HepG2 (cell line): ENCODE data around the gene GADD45G. TPM values are rescaled to one million over a fixed set of nuclear protein-coding genes. Genes with fewer than 3 reads are reported as not detected.

ENCODE experiments used
- FOXP1 ChIP-seq, 2 experiments: fragments of 450-650 bp in 1 of 2; IDR thresholded peaks; 2 replicates each; pipeline ENCODE4 v1.6.1; 2017 to 2018; ENCODE audit warnings: antibody characterized with exemption in 1 of 2
- GATA4 ChIP-seq: sonication (generic); IDR thresholded peaks from 2 replicates; pipeline ENCODE4 v1.6.1; 2016; ENCODE audit warnings: antibody characterized with exemption, low read depth, borderline replicate concordance
- GATAD2A ChIP-seq: IDR thresholded peaks from 2 replicates; pipeline ENCODE4 v1.6.1; 2016
- ISL2 ChIP-seq: sonication (generic); formaldehyde crosslinking; IDR thresholded peaks from 2 replicates; pipeline ENCODE4 v1.5.0; 2020; ENCODE audit warnings: missing genetic modification reagents
- KDM3A ChIP-seq: IDR thresholded peaks from 2 replicates; pipeline ENCODE4 v1.6.1; 2018; ENCODE audit warnings: low read depth, missing compliant biosample characterization
- MLLT10 ChIP-seq: sonication (generic); formaldehyde crosslinking; IDR thresholded peaks from 2 replicates; pipeline ENCODE4 v1.4.0; 2020; ENCODE audit warnings: missing genetic modification reagents
- MTF1 ChIP-seq: sonication (generic); formaldehyde crosslinking; IDR thresholded peaks from 2 replicates; pipeline ENCODE4 v1.5.0; 2020; ENCODE audit warnings: missing genetic modification reagents
- NCOA1 ChIP-seq: sonication (generic); formaldehyde crosslinking; IDR thresholded peaks from 2 replicates; pipeline ENCODE4 v1.9.0; 2021; ENCODE audit warnings: missing genetic modification reagents
- NCOA5 ChIP-seq: sonication (generic); formaldehyde crosslinking; IDR thresholded peaks from 2 replicates; pipeline ENCODE4 v1.4.0; 2020; ENCODE audit warnings: missing genetic modification reagents
- NFKBIZ ChIP-seq: IDR thresholded peaks from 2 replicates; pipeline ENCODE4 v1.6.1; 2018; ENCODE audit warnings: missing genetic modification reagents, missing compliant biosample characterization
- SMYD3 ChIP-seq: sonication (generic); formaldehyde crosslinking; IDR thresholded peaks from 2 replicates; pipeline ENCODE4 v1.8.1; 2023; ENCODE audit warnings: mild to moderate bottlenecking, missing genetic modification reagents
- SNAI1 ChIP-seq: sonication (generic); formaldehyde crosslinking; IDR thresholded peaks from 2 replicates; pipeline ENCODE4 v1.5.0; 2020; ENCODE audit warnings: mild to moderate bottlenecking, missing genetic modification reagents, borderline replicate concordance
- SP1 ChIP-seq, 2 experiments: fragments of 450-650 bp in 1 of 2; sonication (generic) in 1 of 2; formaldehyde crosslinking in 1 of 2; IDR thresholded peaks; 2 replicates each; pipeline versions ENCODE4 v1.4.0 to v1.6.1; 2016 to 2020; ENCODE audit warnings: missing genetic modification reagents in 1 of 2
- TBL1XR1 ChIP-seq: fragments of 150-350 bp; IDR thresholded peaks from 2 replicates; pipeline ENCODE4 v1.6.1; 2014; ENCODE audit warnings: borderline replicate concordance, low read length; ENCODE audit not compliant: partially characterized antibody
- TBP ChIP-seq: sonication (generic); formaldehyde crosslinking; IDR thresholded peaks from 2 replicates; pipeline ENCODE4 v1.5.0; 2020; ENCODE audit warnings: missing genetic modification reagents
- TCF7 ChIP-seq: sonication (generic); IDR thresholded peaks from 2 replicates; pipeline ENCODE4 v1.6.1; 2016; ENCODE audit warnings: antibody characterized with exemption, low read depth
- TEAD3 ChIP-seq: optimal IDR thresholded peaks from 2 replicates; pipeline ENCODE3; 2016; ENCODE audit warnings: borderline replicate concordance
- TMF1 ChIP-seq: sonication (generic); formaldehyde crosslinking; IDR thresholded peaks from 2 replicates; pipeline ENCODE4 v1.8.1; 2022; ENCODE audit warnings: low read depth, missing genetic modification reagents
- ZNF382 ChIP-seq: sonication (generic); formaldehyde crosslinking; IDR thresholded peaks from 2 replicates; pipeline ENCODE4 v1.5.0; 2020; ENCODE audit warnings: missing genetic modification reagents, mild to moderate bottlenecking, borderline replicate concordance
- polyA plus RNA-seq, 8 experiments: library from polyadenylated mRNA; depleted of rRNA in 3 of 8; stranded (reverse) in 7 of 8; unstranded in 1 of 8; fragments of >200 nt; fragmentation: Illumina TruSeq in 4 of 8; extraction: Trizol in 4 of 8; gene quantifications; 2 replicates each; pipeline versions ENCODE4 v1.2.1 to v1.2.3, GENCODE V29; 2011 to 2016; ENCODE audit warnings: low read depth in 4 of 8, missing spikeins in 1 of 8, mixed read lengths in 1 of 8; ENCODE audit not compliant: insufficient read depth in 1 of 8
- total RNA-seq, 5 experiments: library from RNA; depleted of rRNA; stranded (reverse); fragments of >200 nt; fragmentation: Illumina TruSeq; extraction: Trizol; gene quantifications; 2 replicates each; pipeline ENCODE4 v1.2.3, GENCODE V29; 2016; ENCODE audit warnings: low read depth in 1 of 5
- TF ChIP-seq, protein P1 (sequence below): sonication (generic); formaldehyde crosslinking; IDR thresholded peaks from 2 replicates; pipeline ENCODE4 v1.4.0; 2020; ENCODE audit warnings: missing genetic modification reagents
- TF ChIP-seq, protein P2 (sequence below): IDR thresholded peaks from 2 replicates; pipeline ENCODE4 v1.6.1; 2016
- TF ChIP-seq, protein P3 (sequence below): sonication (generic); formaldehyde crosslinking; IDR thresholded peaks from 2 replicates; pipeline ENCODE4 v1.4.0; 2020; ENCODE audit warnings: missing genetic modification reagents
- TF ChIP-seq, protein P4 (sequence below): sonication (generic); formaldehyde crosslinking; IDR thresholded peaks from 2 replicates; pipeline ENCODE4 v1.8.0; 2022; ENCODE audit warnings: missing genetic modification reagents, mild to moderate bottlenecking, inconsistent platforms, borderline replicate concordance
- TF ChIP-seq, protein P5 (sequence below): sonication (generic); formaldehyde crosslinking; IDR thresholded peaks from 2 replicates; pipeline ENCODE4 v1.8.1; 2023; ENCODE audit warnings: mild to moderate bottlenecking, missing genetic modification reagents, borderline replicate concordance

GADD45G gene
- total and polyA plus RNA-seq, 2 of the 13 experiments (the other 11 are each of a cell fraction or from before 2014, with no cell fraction given), result not detected

DNA sequence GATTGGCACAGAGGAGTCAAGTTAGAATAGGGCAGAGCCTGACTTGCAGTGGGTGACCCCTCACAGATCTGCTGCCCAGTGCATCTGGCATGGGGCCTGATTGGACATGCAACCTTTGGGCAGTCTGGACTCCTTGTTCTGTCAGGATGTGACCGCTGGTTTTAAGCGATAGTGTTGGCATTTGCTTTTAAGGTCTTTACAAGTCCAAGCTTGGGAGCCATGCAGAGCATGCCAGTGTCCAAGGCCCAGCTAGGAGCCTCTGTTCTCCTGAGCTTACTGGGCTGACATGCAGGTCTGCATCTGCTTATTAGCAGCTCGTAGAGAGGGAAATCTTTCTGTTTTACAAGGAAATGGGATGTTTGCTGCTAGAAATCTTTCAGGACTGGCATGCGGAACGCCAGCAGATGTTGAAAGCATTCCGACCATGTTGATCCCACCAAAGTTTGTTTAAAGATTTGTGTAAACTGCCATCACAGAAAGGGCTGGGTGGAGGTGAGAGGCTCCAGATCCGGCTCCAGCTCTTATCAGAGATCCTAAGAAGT lies 27.5 kb downstream of the GADD45G start (continued):
- no peak for TF ChIP-seq TMF1 (CRISPR knock-in tag)
- TF ChIP-seq, protein P1, sequence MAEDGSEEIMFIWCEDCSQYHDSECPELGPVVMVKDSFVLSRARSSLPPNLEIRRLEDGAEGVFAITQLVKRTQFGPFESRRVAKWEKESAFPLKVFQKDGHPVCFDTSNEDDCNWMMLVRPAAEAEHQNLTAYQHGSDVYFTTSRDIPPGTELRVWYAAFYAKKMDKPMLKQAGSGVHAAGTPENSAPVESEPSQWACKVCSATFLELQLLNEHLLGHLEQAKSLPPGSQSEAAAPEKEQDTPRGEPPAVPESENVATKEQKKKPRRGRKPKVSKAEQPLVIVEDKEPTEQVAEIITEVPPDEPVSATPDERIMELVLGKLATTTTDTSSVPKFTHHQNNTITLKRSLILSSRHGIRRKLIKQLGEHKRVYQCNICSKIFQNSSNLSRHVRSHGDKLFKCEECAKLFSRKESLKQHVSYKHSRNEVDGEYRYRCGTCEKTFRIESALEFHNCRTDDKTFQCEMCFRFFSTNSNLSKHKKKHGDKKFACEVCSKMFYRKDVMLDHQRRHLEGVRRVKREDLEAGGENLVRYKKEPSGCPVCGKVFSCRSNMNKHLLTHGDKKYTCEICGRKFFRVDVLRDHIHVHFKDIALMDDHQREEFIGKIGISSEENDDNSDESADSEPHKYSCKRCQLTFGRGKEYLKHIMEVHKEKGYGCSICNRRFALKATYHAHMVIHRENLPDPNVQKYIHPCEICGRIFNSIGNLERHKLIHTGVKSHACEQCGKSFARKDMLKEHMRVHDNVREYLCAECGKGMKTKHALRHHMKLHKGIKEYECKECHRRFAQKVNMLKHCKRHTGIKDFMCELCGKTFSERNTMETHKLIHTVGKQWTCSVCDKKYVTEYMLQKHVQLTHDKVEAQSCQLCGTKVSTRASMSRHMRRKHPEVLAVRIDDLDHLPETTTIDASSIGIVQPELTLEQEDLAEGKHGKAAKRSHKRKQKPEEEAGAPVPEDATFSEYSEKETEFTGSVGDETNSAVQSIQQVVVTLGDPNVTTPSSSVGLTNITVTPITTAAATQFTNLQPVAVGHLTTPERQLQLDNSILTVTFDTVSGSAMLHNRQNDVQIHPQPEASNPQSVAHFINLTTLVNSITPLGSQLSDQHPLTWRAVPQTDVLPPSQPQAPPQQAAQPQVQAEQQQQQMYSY, result peak; percentile 94
- TF ChIP-seq NCOA5 (CRISPR knock-in tag), result no peak
- no peak for TF ChIP-seq SNAI1
- no peak for TF ChIP-seq MLLT10
- no peak for TF ChIP-seq NCOA1 (CRISPR knock-in tag)
- TF ChIP-seq, protein P2, sequence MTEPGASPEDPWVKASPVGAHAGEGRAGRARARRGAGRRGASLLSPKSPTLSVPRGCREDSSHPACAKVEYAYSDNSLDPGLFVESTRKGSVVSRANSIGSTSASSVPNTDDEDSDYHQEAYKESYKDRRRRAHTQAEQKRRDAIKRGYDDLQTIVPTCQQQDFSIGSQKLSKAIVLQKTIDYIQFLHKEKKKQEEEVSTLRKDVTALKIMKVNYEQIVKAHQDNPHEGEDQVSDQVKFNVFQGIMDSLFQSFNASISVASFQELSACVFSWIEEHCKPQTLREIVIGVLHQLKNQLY (CRISPR knock-in tag), result no peak
- TF ChIP-seq, protein P3, sequence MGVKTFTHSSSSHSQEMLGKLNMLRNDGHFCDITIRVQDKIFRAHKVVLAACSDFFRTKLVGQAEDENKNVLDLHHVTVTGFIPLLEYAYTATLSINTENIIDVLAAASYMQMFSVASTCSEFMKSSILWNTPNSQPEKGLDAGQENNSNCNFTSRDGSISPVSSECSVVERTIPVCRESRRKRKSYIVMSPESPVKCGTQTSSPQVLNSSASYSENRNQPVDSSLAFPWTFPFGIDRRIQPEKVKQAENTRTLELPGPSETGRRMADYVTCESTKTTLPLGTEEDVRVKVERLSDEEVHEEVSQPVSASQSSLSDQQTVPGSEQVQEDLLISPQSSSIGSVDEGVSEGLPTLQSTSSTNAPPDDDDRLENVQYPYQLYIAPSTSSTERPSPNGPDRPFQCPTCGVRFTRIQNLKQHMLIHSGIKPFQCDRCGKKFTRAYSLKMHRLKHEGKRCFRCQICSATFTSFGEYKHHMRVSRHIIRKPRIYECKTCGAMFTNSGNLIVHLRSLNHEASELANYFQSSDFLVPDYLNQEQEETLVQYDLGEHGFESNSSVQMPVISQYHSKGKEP (CRISPR knock-in tag), result no peak
- no peak for TF ChIP-seq TBP (CRISPR knock-in tag)
- no peak for TF ChIP-seq FOXP1 (IDR thresholded peaks at IDR 0.05)
- peak; percentile 48 for TF ChIP-seq FOXP1 (CRISPR knock-in tag; IDR thresholded peaks at IDR 0.05)
- TF ChIP-seq TBL1XR1, result no peak
- TF ChIP-seq TCF7, result peak; percentile 57; the same call in 1 of the 2 replicates
- TF ChIP-seq GATAD2A (CRISPR knock-in tag), result 0 out of 2 replicates have a peak, but pooled peaks have one; percentile 32
- TF ChIP-seq SP1 (IDR thresholded peaks at IDR 0.05), result no peak
- no peak for TF ChIP-seq SP1 (CRISPR knock-in tag; IDR thresholded peaks at IDR 0.05)
- no peak for TF ChIP-seq KDM3A (CRISPR knock-in tag)
- no peak for TF ChIP-seq SMYD3
- no peak for TF ChIP-seq ZNF382 (CRISPR knock-in tag)
- no peak for TF ChIP-seq NFKBIZ (CRISPR knock-in tag)
- peak; percentile 25; the same call in 1 of the 2 replicates for TF ChIP-seq GATA4
- TF ChIP-seq, protein P4, sequence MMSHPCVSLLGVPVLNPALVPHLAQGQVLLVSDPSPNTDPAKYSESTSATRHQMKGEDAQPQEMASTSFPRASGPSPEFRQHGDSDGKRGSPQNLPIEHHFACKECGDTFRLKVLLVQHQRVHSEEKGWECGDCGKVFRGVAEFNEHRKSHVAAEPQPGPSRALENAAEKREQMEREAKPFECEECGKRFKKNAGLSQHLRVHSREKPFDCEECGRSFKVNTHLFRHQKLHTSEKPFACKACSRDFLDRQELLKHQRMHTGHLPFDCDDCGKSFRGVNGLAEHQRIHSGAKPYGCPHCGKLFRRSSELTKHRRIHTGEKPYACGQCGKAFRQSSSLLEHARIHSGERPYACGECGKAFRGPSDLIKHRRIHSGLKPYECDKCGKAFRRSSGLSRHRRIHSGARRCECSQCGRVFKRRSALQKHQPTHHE (CRISPR knock-in tag), result no peak
- TF ChIP-seq, protein P5, sequence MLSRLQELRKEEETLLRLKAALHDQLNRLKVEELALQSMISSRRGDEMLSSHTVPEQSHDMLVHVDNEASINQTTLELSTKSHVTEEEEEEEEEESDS, result no peak
- 0 out of 2 replicates have a peak, but pooled peaks have one; percentile 30 for TF ChIP-seq ISL2
- TF ChIP-seq TEAD3, result peak; percentile 34
- TF ChIP-seq MTF1, result no peak
